ENCODE data around the gene ASPG.
A peak's percentile ranks its signal among the peaks of the same experiment; 100 is the strongest.

The ASPG gene

GRCh38 chr14:104049576-104050240 lies 35.8 kb upstream of the ASPG start:
- Histone ChIP-seq H3K27me3 (ENCODE audit: insufficient read depth, low read length) (peaks cover 5% of the 10 kb centered on the region), H3K27ac (ENCODE audit: low read depth, low read length) (peak overlapping the region; percentile 71; the same call in 1 of the 2 replicates), H3K4me3 (ENCODE audit: low read depth, low read length) (no peak overlapping the region), H3K4me1 (ENCODE audit: control insufficient read depth, insufficient read depth, low read length, unreplicated experiment) (peaks cover 15% of the 10 kb centered on the region), H3K79me2 (ENCODE audit: control insufficient read depth, insufficient read depth, low read length, unreplicated experiment) (no peaks in the 10 kb centered on the region), H3K36me3 (ENCODE audit: insufficient read depth, low read length) (no peaks in the 10 kb centered on the region), H2AFZ (ENCODE audit: low read length, unreplicated experiment) (no peak overlapping the region)

DNA sequence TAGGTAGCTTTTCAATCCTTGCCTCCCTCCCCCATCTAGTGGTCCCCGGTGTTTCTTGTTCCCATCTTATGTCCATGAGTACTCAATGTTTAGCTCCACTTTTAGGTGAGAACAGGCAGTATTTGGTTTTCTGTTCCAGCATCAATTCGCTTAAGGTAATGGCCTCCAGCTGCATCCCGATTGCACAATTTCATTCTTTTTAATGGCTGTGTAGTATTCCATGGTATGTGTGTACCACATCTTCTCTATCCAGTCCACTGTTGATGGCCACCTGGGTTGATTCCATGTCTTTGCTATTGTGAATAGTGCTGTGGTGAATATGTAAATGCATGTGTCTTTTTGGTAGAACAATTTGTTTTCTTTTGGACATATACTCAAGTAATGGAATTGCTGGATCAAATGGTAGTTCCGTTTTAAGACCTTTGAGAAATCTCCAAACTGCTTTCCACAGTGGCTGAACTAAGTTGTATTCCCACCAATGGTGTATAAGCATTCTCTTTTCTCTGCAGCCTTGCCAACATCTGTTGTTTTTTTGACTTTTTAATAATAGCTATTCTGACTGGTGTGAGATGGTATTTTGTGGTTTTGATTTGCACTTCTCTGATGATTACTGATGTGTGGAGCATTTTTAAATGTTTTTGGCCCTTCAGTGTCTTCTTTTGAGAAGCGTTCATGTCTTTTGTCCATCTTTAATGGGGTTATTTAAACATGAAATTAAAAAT lies 34.2 kb upstream of the ASPG start:
- peaks cover 17% of the 10 kb centered on the region for H3K27me3 ChIP-seq (ENCODE audit: insufficient read depth, low read length)

GRCh38 chr14:104054222-104054905 lies 31.1 kb upstream of the ASPG start:
- Histone ChIP-seq H3K27me3 (ENCODE audit: insufficient read depth, low read length) (peaks cover 46% of the 10 kb centered on the region), H3K4me1 (ENCODE audit: control insufficient read depth, insufficient read depth, low read length, unreplicated experiment) (peaks cover 8% of the 10 kb centered on the region), H3K79me2 (ENCODE audit: control insufficient read depth, insufficient read depth, low read length, unreplicated experiment) (no peaks in the 10 kb centered on the region), H3K27ac (ENCODE audit: low read depth, low read length) (no peak overlapping the region), H3K36me3 (ENCODE audit: insufficient read depth, low read length) (no peaks in the 10 kb centered on the region), H3K4me3 (ENCODE audit: low read depth, low read length) (no peak overlapping the region), H2AFZ (ENCODE audit: low read length, unreplicated experiment) (no peak overlapping the region)

More for the DNA sequence above, 34.2 kb upstream of the ASPG start:
- Histone ChIP-seq H3K79me2 (ENCODE audit: control insufficient read depth, insufficient read depth, low read length, unreplicated experiment) (no peaks in the 10 kb centered on the region), H3K4me3 (ENCODE audit: low read depth, low read length) (no peak overlapping the region), H3K4me1 (ENCODE audit: control insufficient read depth, insufficient read depth, low read length, unreplicated experiment) (peaks cover 15% of the 10 kb centered on the region), H3K27ac (ENCODE audit: low read depth, low read length) (no peak overlapping the region), H2AFZ (ENCODE audit: low read length, unreplicated experiment) (no peak overlapping the region), H3K36me3 (ENCODE audit: insufficient read depth, low read length) (no peaks in the 10 kb centered on the region)

GRCh38 chr14:104062281-104062680 lies 23.2 kb upstream of the ASPG start:
- Histone ChIP-seq H3K27ac (ENCODE audit: low read depth, low read length) (no peak overlapping the region), H3K4me3 (ENCODE audit: low read depth, low read length) (no peak overlapping the region), H3K4me1 (ENCODE audit: control insufficient read depth, insufficient read depth, low read length, unreplicated experiment) (no peaks in the 10 kb centered on the region)

DNA sequence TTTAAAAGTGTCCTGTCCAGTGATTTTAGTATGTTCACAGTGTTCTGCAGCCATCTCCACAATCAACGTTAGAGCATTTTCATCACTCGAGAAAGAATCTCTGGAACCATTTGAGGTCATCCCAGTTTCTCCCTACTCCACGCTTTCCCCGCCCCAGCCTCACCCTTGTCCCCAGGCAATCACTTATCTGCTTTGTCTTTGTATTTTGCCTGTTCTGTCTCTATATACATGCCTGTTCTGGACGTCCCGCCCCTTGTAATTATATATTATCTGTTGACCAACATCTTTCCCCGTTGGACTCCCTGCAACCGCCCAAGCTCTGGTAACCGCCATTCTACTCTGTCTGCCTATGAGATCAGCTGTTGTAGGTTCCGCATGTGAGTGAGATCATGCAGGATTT lies 21.5 kb upstream of the ASPG start:
- no peaks in the 10 kb centered on the region for H3K4me1 ChIP-seq (ENCODE audit: control insufficient read depth, insufficient read depth, low read length, unreplicated experiment)
- H3K27me3 ChIP-seq (ENCODE audit: insufficient read depth, low read length) = peaks cover 72% of the 10 kb centered on the region
- no peak overlapping the region for H2AFZ ChIP-seq (ENCODE audit: low read length, unreplicated experiment)

More at GRCh38 chr14:104062281-104062680, 23.2 kb upstream of the ASPG start:
- Histone ChIP-seq H3K79me2 (ENCODE audit: control insufficient read depth, insufficient read depth, low read length, unreplicated experiment) (no peaks in the 10 kb centered on the region), H3K36me3 (ENCODE audit: insufficient read depth, low read length) (no peaks in the 10 kb centered on the region), H2AFZ (ENCODE audit: low read length, unreplicated experiment) (no peak overlapping the region), H3K27me3 (ENCODE audit: insufficient read depth, low read length) (peaks cover 70% of the 10 kb centered on the region)

GRCh38 chr14:104066279-104066678 lies 19.2 kb upstream of the ASPG start:
- Histone ChIP-seq H3K27me3 (ENCODE audit: insufficient read depth, low read length) (peaks cover 77% of the 10 kb centered on the region), H3K36me3 (ENCODE audit: insufficient read depth, low read length) (no peaks in the 10 kb centered on the region), H3K4me1 (ENCODE audit: control insufficient read depth, insufficient read depth, low read length, unreplicated experiment) (no peaks in the 10 kb centered on the region), H3K79me2 (ENCODE audit: control insufficient read depth, insufficient read depth, low read length, unreplicated experiment) (no peaks in the 10 kb centered on the region), H3K27ac (ENCODE audit: low read depth, low read length) (no peak overlapping the region), H2AFZ (ENCODE audit: low read length, unreplicated experiment) (no peak overlapping the region), H3K4me3 (ENCODE audit: low read depth, low read length) (no peak overlapping the region)

More for the DNA sequence above, 21.5 kb upstream of the ASPG start:
- no peaks in the 10 kb centered on the region for H3K36me3 ChIP-seq (ENCODE audit: insufficient read depth, low read length)
- no peaks in the 10 kb centered on the region for H3K79me2 ChIP-seq (ENCODE audit: control insufficient read depth, insufficient read depth, low read length, unreplicated experiment)
- no peak overlapping the region for H3K27ac ChIP-seq (ENCODE audit: low read depth, low read length)
- H3K4me3 ChIP-seq (ENCODE audit: low read depth, low read length) = no peak overlapping the region

DNA sequence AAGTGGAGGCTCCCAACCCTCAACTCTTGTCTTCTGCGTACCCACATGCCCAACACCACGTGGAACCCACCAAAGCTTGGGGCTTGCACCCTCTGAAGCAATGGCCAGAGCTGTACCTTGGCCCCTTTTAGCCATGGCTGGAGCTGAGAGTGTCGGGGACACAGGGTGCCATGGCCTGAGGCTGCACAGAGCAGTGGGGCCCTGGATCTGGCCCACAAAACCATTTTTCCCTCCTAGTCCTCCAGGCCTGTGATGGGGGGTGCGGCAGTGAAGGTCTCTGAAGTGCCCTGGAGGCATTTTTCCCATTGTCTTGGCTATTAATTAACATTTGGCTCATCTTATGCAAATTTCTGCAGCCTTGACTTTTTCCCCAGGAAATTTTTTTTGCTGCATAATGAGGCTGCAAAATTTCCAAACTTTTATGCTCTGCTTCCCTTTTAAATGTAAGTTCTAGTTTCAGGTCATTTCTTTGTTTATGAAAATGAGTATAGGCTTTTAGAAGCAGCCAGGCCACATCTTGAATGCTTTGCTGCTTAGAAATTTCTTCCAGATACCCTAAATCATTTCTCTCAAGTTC lies 18.7 kb upstream of the ASPG start:
- Histone ChIP-seq H3K36me3 (ENCODE audit: insufficient read depth, low read length) (no peaks in the 10 kb centered on the region), H3K4me1 (ENCODE audit: control insufficient read depth, insufficient read depth, low read length, unreplicated experiment) (no peaks in the 10 kb centered on the region), H2AFZ (ENCODE audit: low read length, unreplicated experiment) (no peak overlapping the region), H3K4me3 (ENCODE audit: low read depth, low read length) (no peak overlapping the region), H3K27ac (ENCODE audit: low read depth, low read length) (no peak overlapping the region), H3K79me2 (ENCODE audit: control insufficient read depth, insufficient read depth, low read length, unreplicated experiment) (no peaks in the 10 kb centered on the region), H3K27me3 (ENCODE audit: insufficient read depth, low read length) (peaks cover 72% of the 10 kb centered on the region)

DNA sequence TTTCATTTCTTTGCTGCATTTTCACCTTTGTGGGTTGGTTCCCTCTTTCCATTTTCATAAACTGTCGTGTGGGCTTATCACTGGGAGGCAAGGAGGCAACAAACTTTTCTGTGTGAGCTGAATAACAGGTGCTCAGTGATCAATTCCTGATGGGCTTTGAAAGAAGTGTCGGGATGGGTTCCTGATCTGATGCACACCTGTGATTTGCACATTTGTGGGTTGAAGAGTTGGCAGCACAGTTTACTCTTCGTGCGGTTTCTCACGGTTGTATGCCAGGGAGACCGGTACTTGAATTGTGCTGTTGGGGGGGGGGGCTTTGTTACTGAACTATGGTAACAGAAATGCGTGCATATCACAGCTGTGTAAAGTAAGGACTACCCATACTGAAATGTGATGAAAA lies 16.0 kb upstream of the ASPG start:
- no peak overlapping the region for H2AFZ ChIP-seq (ENCODE audit: low read length, unreplicated experiment)
- H3K4me3 ChIP-seq (ENCODE audit: low read depth, low read length) = no peak overlapping the region
- no peaks in the 10 kb centered on the region for H3K79me2 ChIP-seq (ENCODE audit: control insufficient read depth, insufficient read depth, low read length, unreplicated experiment)
- H3K27ac ChIP-seq (ENCODE audit: low read depth, low read length) = no peak overlapping the region
- peaks cover 64% of the 10 kb centered on the region for H3K27me3 ChIP-seq (ENCODE audit: insufficient read depth, low read length)
- H3K36me3 ChIP-seq (ENCODE audit: insufficient read depth, low read length) = no peaks in the 10 kb centered on the region
- H3K4me1 ChIP-seq (ENCODE audit: control insufficient read depth, insufficient read depth, low read length, unreplicated experiment) = no peaks in the 10 kb centered on the region

GRCh38 chr14:104072586-104072985 lies 12.9 kb upstream of the ASPG start:
- no peak overlapping the region for H2AFZ ChIP-seq (ENCODE audit: low read length, unreplicated experiment)
- peaks cover 49% of the 10 kb centered on the region for H3K27me3 ChIP-seq (ENCODE audit: insufficient read depth, low read length)
- no peaks in the 10 kb centered on the region for H3K79me2 ChIP-seq (ENCODE audit: control insufficient read depth, insufficient read depth, low read length, unreplicated experiment)
- no peak overlapping the region for H3K4me3 ChIP-seq (ENCODE audit: low read depth, low read length)
- no peaks in the 10 kb centered on the region for H3K4me1 ChIP-seq (ENCODE audit: control insufficient read depth, insufficient read depth, low read length, unreplicated experiment)
- no peak overlapping the region for H3K27ac ChIP-seq (ENCODE audit: low read depth, low read length)
- no peaks in the 10 kb centered on the region for H3K36me3 ChIP-seq (ENCODE audit: insufficient read depth, low read length)

DNA sequence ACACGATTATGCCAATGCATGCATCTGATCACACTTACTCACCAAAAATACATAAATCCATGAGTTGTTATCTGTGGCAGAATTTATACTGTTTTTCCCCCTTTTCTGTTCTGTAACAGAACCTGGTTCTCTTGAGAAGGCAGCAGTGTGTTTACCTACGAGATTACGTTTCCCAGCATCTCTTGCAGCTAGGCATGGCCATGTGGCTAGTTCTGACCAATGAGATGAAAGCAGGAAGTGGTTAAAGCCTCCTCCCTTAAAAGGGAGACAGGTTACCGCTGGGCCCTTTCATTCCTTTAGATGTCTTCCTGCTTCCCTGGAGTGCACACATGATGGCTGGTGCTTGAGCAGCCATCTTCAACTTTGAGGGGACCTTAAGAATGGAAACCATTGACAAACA lies 11.7 kb upstream of the ASPG start:
- H3K36me3 ChIP-seq (ENCODE audit: insufficient read depth, low read length) = no peaks in the 10 kb centered on the region
- H3K79me2 ChIP-seq (ENCODE audit: control insufficient read depth, insufficient read depth, low read length, unreplicated experiment) = no peaks in the 10 kb centered on the region
- no peak overlapping the region for H3K4me3 ChIP-seq (ENCODE audit: low read depth, low read length)
- H3K27me3 ChIP-seq (ENCODE audit: insufficient read depth, low read length) = peaks cover 37% of the 10 kb centered on the region
- no peaks in the 10 kb centered on the region for H3K4me1 ChIP-seq (ENCODE audit: control insufficient read depth, insufficient read depth, low read length, unreplicated experiment)
- no peak overlapping the region for H2AFZ ChIP-seq (ENCODE audit: low read length, unreplicated experiment)
- no peak overlapping the region for H3K27ac ChIP-seq (ENCODE audit: low read depth, low read length)

Measured in ACC112 (cell line).